Measurements from ENCODE around the gene C1QTNF8. TPM values are rescaled to one million over a fixed set of nuclear protein-coding genes. Genes with fewer than 3 reads are reported as not detected.

C1QTNF8 gene
- total RNA-seq, 4 donors from 2014 or later = not detected

- H3K4me1 ChIP-seq = no peaks in the 10 kb centered on the region
- TF ChIP-seq EP300 (IDR thresholded peaks at IDR 0.05; ENCODE audit: low read depth) (no peak), POLR2A (IDR thresholded peaks at IDR 0.05) (no peak), CTCF (IDR thresholded peaks at IDR 0.05) (no peak), POLR2AphosphoS5 (IDR thresholded peaks at IDR 0.05) (no peak)
- peaks cover 93% of the 10 kb centered on the region for H3K27me3 ChIP-seq
- no peak overlapping the region for H3K4me3 ChIP-seq
- intact Hi-C loops (cut with DNase I; ENCODE audit: low total_unique reads) (no loop called here), in situ Hi-C loops (cut with MboI; ENCODE audit: low pct_ligation_motif_present in 1 of 4, low pct_unique_long_range_greater_than_20kb in 1 of 4, low sequenced_read_pairs in 3 of 4) (loop anchor here in 2 of 4 donors (25.0 kb wide), 1 partner anchor 259 kb away; the partner anchor contains the start of gene GNG13 (in 2 of the 2))
- WGBS, 2 donors (ENCODE audit: low coverage in 1 of 2) = 20% methylated on average over 10 of the region's 30 CpGs; no CpG with 5 or more reads in 1 of the 2 donors
- no peaks in the 10 kb centered on the region for H3K36me3 ChIP-seq
- no peaks in the 10 kb centered on the region for H3K9me3 ChIP-seq
- no peak overlapping the region for H3K27ac ChIP-seq
- no peak for DNase-seq
Observed at GRCh38 chr16:1071561-1072225, 24.4 kb downstream of the C1QTNF8 start.

GRCh38 chr16:1070864-1071408, 25.1 kb downstream of the C1QTNF8 start:
- in situ Hi-C loops (cut with MboI; ENCODE audit: low pct_ligation_motif_present in 1 of 4, low pct_unique_long_range_greater_than_20kb in 1 of 4, low sequenced_read_pairs in 3 of 4) = loop anchor here in 2 of 4 donors (25.0 kb wide), 1 partner anchor 259 kb away; the partner anchor contains the start of gene GNG13 (in 2 of the 2)
- Histone ChIP-seq H3K4me3 (no peak overlapping the region), H3K36me3 (no peaks in the 10 kb centered on the region), H3K27ac (no peak overlapping the region), H3K9me3 (no peaks in the 10 kb centered on the region), H3K4me1 (no peaks in the 10 kb centered on the region), H3K27me3 (peaks cover 96% of the 10 kb centered on the region)
- DNase-seq = no peak
- intact Hi-C loops (cut with DNase I; ENCODE audit: low total_unique reads) = no loop called here
- TF ChIP-seq EP300 (IDR thresholded peaks at IDR 0.05; ENCODE audit: low read depth) (no peak), POLR2A (IDR thresholded peaks at IDR 0.05) (no peak), CTCF (IDR thresholded peaks at IDR 0.05) (no peak), POLR2AphosphoS5 (IDR thresholded peaks at IDR 0.05) (no peak)
- 35% methylated on average over 16 of the region's 16 CpGs; no CpG with 5 or more reads in 1 of the 2 donors for WGBS, 2 donors (ENCODE audit: low coverage in 1 of 2)

GRCh38 chr16:1070084-1070863, 25.8 kb downstream of the C1QTNF8 start:
- no peaks in the 10 kb centered on the region for H3K4me1 ChIP-seq
- no peaks in the 10 kb centered on the region for H3K9me3 ChIP-seq
- H3K4me3 ChIP-seq = no peak overlapping the region
- WGBS, 2 donors (ENCODE audit: low coverage in 1 of 2) = 34% methylated on average over 25 of the region's 32 CpGs; no CpG with 5 or more reads in 1 of the 2 donors
- intact Hi-C loops (cut with DNase I; ENCODE audit: low total_unique reads) = no loop called here
- DNase-seq = no peak
- peaks cover 99% of the 10 kb centered on the region for H3K27me3 ChIP-seq
- in situ Hi-C loops (cut with MboI; ENCODE audit: low pct_ligation_motif_present in 1 of 4, low pct_unique_long_range_greater_than_20kb in 1 of 4, low sequenced_read_pairs in 3 of 4) = loop anchor here in 2 of 4 donors (25.0 kb wide), 1 partner anchor 258 kb away; the partner anchor contains the start of gene GNG13 (in 2 of the 2)
- H3K27ac ChIP-seq = no peak overlapping the region
- TF ChIP-seq CTCF (IDR thresholded peaks at IDR 0.05) = no peak
- TF ChIP-seq EP300 (IDR thresholded peaks at IDR 0.05; ENCODE audit: low read depth) = no peak
- no peak for TF ChIP-seq POLR2A (IDR thresholded peaks at IDR 0.05)
- TF ChIP-seq POLR2AphosphoS5 (IDR thresholded peaks at IDR 0.05) = no peak
- no peaks in the 10 kb centered on the region for H3K36me3 ChIP-seq

- H3K4me3 ChIP-seq = no peak overlapping the region
- TF ChIP-seq CTCF (IDR thresholded peaks at IDR 0.05) = no peak
- no peak for TF ChIP-seq POLR2A (IDR thresholded peaks at IDR 0.05)
- TF ChIP-seq EP300 (IDR thresholded peaks at IDR 0.05; ENCODE audit: low read depth) = no peak
- TF ChIP-seq POLR2AphosphoS5 (IDR thresholded peaks at IDR 0.05) = no peak
- H3K36me3 ChIP-seq = no peaks in the 10 kb centered on the region
- H3K4me1 ChIP-seq = no peaks in the 10 kb centered on the region
- DNase-seq = no peak
- peaks cover 100% of the 10 kb centered on the region for H3K27me3 ChIP-seq
- intact Hi-C loops (cut with DNase I; ENCODE audit: low total_unique reads) = no loop called here
- 84% methylated on average over 5 of the region's 7 CpGs; no CpG with 5 or more reads in 1 of the 2 donors for WGBS, 2 donors (ENCODE audit: low coverage in 1 of 2)
- no peak overlapping the region for H3K27ac ChIP-seq
- in situ Hi-C loops (cut with MboI; ENCODE audit: low pct_ligation_motif_present in 1 of 4, low pct_unique_long_range_greater_than_20kb in 1 of 4, low sequenced_read_pairs in 3 of 4) = loop anchor here in 2 of 4 donors (25.0 kb wide), 1 partner anchor 257 kb away; the partner anchor contains the start of gene GNG13 (in 2 of the 2)
- H3K9me3 ChIP-seq = no peaks in the 10 kb centered on the region
Observed at GRCh38 chr16:1069154-1069553, 26.9 kb downstream of the C1QTNF8 start.
